GM21390 (cell line): ENCODE measurements around the gene WIPF3.
"Not testable (repeated sequence)": the region's sequence is repeated elsewhere in the genome, so short reads cannot be mapped to it uniquely, and the experiment has no call there.

Experiments
- ATAC-seq: cut with Tn5 transposase; IDR thresholded peaks from one replicate; pipeline ENCODE4 v1.9.1; 2021; ENCODE audit not compliant: unreplicated experiment

The WIPF3 gene

GRCh38 chr7:29948587-29948986 lies 142.3 kb downstream of the WIPF3 start:
- ATAC-seq = no peak

DNA sequence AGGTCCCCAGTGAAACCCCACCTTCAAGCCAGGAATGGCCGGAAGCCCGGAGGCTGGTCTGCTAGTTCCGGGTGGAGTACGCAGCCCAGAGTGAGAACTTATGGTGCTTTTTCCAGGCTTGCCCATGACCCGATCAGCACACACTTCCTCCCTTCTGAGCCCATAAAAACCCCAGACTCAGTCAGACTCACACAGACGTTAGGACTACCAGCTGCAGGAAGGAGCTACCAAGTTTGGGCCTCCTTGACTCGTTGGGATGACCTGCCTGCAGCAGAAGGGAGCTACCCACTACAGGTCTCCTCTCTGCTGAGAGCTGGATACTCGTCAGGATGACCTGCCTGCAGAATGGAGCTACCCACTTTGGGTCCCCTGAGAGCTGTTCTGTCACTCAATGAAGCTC lies 144.2 kb downstream of the WIPF3 start:
- no peak for ATAC-seq

DNA sequence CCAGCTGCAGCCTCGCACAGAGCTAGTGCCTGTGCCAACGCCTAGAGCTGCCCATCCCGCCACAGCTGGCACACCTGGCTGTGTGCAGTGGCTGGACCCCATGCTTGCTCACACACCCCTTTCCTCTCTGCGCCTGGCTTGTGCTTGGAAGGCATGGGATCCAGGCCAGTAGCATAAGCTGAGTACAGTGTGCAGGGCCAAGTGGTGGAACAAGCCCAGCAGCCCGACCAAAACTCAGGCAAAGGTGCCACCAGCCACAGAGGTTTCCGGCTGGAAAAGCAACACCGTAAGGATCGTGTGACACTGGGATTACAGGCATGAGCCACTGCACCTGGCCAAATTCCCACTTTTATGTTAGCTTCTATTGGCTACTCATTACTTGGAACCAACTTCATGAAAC lies 144.9 kb downstream of the WIPF3 start:
- ATAC-seq = no peak

GRCh38 chr7:29953726-29954347 lies 147.5 kb downstream of the WIPF3 start:
- no peak for ATAC-seq

- no peak for ATAC-seq
These were observed 148.9 kb downstream of the WIPF3 start for GRCh38 chr7:29955075-29955792.

- peak; percentile 75 for ATAC-seq
These were observed 149.6 kb downstream of the WIPF3 start for GRCh38 chr7:29955799-29956486.

- peak; percentile 14 for ATAC-seq
These were observed 150.2 kb downstream of the WIPF3 start for GRCh38 chr7:29956487-29956836.

DNA sequence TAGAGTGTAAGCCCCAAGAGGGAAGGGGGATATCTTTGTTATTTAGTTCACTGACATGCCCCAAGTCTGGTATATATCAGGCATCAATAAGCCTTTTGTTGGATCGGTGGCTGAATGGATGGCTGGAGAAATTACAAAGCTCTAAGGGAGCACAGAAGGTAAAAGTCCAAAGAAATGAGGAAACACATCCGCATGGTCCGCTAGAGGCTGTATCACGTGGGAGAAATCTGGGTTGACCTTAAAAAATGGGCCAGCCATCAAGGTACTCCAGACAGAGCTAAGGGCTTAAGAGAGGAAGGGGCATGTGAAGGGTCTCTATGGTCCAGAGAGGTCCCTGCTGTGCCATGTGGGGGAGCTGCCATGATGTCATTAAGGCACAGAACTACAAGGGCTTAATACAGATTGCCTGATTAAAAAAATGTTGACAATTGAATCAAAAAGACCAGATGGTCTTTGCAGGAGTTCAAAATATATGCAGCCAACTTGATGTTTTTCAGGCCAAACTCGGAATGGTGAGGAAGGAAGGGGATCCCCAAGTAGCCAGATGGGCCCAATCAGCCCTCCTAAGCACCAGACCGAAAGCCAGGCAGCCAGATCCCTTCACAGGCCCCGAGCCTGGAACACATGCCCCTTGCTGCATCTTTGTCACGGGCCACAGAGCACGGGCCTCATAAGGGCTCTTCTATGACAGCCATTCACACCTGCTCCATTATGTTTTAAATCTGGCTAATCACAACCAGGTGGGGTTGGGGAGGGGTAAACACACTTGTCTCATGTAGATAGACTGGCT lies 151.4 kb downstream of the WIPF3 start:
- no peak for ATAC-seq

DNA sequence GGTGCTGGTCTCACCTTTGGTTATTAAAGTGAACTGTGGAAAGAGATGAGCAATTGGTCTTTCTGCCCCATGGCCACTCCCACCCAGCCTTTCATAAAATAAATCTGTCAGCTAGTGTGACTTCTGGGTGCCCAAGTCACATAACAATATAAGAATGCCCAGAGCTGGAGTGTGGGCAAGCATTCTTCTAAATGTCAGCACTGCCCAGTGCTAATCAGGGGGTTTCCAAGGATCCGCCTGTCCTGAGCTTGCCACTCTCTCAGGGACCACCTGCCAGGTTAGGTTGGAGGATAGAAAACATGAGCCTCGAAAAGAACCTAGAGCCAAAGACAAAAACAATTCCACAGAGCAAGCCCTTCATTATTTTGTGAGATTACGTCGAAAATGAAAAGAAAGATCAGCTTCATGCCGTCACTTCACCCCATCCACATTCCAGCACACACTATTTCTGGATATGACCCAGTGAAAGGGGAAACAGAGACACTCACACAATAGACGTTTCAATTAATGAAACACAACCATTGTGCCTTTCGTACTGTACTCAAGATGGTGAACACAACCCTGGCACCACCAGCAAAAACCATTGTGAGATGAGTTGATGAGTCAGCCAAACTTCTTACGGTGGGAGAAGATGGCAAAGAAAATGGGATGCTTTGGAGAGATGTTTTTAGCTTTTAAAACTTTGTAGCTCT lies 152.5 kb downstream of the WIPF3 start:
- no peak for ATAC-seq

DNA sequence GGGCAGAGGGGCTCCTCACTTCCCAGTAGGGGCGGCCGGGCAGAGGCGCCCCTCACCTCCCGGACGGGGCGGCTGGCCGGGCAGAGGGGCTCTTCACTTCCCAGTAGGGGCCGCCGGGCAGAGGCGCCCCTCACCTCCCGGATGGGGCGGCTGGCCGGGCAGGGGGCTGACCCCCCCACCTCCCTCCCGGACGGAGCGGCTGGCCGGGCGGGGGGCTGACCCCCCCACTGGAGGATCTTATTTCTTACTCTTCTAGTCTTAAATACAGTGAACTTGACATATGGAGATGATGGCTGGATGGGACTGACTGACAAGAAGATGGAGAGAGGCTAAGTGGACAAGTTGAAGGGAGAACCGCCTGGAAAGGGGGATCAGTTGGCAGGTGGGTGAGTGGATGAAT lies 155.3 kb downstream of the WIPF3 start:
- not testable (repeated sequence) for ATAC-seq

DNA sequence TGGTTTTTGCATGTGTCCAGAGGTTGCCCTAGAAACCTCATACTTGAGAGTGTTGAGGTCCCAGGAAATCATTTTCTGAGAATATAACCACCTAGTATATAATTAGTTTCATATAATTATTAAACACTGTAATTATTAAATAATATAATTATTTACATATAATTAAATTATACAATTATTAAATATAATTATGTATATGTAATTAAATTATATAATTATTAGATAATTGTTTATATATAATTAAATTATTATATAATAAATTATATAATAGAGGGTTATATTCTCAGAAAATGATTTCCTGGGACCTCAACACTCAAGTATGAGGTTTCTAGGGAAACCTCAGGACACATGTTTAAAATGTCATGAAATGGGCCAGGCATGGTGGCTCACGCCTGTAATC lies 155.7 kb downstream of the WIPF3 start:
- ATAC-seq = no peak

DNA sequence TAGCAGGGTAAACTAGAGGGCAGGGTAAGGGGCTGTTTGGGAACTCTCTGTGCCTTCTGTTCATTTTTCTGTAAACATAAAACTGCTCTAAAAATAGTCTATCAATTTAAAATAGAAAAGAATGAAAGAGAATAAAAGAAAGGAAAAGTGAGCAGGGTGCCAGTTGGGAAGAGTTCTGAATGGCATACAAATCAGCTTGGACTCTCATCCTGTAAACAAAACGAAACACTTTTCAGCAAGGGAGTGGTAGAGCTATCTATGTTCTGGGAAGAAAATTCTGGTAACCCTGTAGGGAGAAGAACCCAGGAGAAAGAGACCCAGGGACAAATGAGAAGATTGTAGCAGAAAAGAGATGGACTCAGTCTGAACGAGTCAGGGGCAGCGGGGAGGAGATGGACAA lies 158.7 kb downstream of the WIPF3 start:
- ATAC-seq = no peak
